ENCODE data around the gene RASL11A.
"Not testable (repeated sequence)": the region's sequence is repeated elsewhere in the genome, so short reads cannot be mapped to it uniquely, and the experiment has no call there.

RASL11A gene

DNA sequence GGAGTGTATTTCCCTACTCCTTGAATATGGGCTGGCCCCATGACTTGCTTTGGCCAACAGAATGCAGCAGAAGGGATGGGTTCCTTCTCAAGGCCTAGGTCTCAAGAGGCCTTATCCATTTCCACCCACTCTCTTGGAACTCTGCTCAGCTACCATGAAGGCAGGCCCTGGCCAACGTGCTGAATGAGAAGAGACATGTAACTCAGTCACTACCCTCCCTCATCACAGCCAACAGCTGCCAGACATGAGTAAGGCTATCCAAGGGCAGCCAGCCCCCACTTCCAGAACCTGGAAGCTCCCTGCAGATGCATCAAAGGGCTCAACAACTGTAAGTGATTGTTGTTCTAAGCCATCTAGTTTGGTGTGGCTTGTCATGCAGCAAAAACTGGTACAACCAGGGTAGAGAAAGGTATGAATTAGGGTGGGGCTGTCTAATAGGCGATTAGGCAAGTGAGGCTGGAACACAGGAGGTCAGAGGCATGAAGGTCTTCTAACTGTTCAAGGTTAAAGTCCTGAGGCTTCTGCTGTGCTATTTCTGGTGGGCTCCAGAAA, 1.4 kb upstream of the RASL11A start:
- no peak for DNase-seq

DNA sequence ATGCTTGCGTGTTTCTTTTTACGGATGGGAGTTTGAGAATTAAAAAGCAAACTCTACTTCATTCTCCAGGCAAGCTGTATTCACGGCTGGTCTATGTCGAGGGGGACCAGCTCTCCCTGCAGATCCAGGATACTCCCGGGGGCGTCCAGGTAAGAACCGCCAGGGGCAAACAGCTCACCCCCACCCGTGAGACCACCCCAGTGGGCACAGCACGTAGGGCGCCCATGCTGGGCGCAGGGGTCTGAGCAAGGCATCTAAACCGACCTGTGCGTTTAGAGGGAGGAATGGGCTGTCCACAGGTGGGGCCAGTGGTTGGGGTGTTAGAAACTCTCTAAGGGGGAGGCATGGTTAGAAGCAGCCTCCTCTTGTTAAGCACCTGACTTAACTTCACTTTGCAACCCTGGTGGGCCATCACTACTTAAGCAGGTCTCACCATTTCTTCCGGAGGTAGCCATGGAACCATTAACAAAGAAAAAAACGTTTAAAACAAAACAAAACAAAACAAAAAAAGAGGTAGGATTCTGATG, 1.0 kb downstream of the RASL11A start:
- no peak for DNase-seq

DNA sequence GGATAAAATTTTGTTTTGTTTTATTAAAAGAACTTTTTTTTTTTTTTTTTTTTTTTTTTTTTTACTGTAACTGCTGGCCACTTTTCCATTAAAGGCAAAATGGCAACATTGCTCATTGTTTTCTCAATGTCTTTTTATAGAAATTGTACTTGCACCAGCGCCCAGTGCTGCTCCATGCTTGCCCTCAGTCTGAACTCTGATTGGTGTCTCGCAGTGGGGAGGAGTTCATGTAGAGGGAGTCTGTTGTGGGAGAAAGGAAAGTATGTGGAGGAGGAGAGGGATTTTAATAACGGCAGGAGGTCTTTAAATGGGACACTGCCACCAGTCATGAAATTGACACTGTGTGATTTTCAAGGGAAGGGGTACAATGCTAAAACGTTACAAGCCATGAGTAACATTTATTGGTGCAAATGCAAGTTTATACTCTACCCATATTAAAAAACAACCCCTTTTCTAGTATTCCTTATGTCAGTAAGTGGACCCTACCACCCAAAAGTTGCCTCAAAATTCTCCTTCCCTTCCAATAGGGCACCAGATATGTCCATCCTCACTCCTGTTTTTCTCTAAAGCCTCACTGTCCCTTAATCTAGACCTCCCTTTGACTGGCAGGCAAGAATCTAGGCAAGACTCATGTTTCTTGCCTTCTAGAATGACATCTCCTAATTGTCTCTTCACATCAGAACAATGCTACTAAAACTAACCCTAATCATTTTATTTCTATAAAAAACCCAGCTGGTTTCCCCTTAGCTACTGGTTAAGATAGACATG, 3.2 kb downstream of the RASL11A start:
- no peak for DNase-seq

DNA sequence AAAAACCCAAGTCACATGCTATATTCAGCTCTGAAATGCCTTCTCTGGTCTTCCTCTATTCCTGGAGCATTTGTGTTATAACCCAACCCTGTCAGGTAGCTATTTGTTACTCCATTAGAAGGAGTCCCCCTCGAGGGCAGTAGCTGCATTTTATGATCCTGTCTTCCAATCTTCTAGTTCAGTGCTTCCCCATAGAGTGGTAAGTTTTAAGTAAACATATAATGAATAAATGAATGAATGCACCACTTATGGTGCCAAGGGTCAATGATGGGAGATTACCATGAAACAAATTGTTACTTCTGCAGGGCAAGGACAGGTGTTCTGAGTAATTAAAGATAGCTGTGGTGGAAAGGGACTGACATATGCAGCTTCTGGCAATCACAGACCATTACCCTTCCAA, 4.0 kb downstream of the RASL11A start:
- no peak for DNase-seq

DNA sequence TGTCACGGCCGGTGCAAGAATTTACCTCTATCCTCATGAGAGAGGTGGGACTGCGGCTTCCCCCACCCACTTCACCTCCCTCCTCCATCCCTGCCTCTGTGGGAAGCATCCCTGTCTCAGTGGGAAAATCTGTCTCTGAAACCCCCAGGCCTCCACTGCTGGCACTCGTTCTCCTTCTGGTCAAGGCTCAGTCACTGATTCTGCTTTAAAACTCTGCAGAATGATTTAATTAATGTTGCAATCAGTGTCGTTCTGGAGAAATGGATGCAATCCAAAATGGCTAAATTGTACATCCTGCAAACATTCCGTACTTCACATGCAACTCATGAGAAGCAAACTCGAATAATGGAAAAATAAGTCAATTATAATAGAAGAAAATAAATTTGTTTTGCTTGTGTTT, 5.6 kb downstream of the RASL11A start:
- DNase-seq, result no peak

DNA sequence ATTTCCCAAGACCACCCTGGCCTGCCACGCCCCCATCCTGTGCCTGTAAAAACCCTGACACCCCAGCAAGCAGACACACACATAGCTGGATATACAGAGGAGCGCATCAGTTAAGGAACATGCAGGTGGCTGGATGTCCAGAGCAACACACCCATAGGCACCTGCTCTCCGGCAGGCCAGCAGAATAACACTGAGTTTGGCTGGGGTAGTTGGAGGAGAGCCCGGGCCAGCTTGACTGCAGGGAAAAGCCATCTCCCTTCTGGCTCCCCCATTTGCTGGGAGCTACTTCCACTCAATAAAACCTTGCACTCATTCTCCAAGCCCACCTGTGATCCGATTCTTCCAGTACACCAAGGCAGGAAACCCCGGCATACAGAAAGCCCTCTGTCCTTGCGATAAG, 8.9 kb downstream of the RASL11A start:
- DNase-seq, result no peak

DNA sequence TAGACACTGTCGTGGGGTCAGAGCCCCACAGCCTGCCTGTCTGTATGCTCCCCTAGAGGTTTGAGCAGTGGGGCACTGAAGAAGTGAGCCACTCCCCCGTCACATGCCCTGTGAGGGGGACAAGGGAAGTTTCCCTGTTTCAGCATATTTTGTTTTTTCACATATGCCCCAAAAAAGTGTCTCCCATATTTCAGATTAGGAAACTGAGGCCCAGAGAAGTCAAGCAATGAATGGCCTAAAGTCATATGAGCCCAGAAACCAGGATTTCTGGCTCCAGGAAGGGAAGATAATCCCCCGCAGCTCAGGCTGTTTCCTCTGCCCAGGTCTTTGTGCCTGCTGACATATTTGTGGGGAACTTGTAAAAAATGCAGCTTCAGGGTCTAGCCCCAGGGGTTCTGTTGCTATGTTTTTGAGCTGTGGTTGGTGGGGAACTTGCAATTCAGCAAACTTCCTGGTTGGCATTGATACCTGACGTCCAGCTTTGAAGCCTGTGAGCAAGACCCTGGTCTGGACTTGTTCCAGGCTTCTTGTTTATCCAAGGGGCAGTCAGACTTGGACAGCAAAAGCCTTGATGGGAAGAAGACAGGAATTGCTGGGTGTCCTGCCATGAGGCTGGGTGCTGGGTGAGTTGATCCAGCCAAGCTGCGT, 9.5 kb downstream of the RASL11A start:
- DNase-seq, result no peak

DNA sequence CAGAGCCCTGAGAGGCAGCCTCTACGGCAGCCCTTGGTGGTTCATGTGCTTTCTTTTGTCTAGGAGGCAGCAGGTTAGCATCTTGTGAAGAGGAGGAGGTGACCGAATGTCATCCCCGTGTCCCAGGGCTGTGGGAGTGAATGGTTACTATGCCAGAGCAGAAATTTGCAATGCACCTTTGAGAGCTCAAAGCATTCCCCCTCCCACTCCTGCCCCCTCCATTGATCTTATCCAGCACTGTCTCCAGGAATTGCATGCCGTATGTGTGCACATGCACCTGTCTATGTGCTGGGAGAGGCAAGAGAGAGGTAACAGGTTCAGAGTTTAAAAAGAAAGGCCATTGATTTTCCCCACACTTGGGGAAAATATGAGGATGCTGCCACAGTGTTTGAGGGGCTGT, 10.2 kb downstream of the RASL11A start:
- DNase-seq, result no peak

DNA sequence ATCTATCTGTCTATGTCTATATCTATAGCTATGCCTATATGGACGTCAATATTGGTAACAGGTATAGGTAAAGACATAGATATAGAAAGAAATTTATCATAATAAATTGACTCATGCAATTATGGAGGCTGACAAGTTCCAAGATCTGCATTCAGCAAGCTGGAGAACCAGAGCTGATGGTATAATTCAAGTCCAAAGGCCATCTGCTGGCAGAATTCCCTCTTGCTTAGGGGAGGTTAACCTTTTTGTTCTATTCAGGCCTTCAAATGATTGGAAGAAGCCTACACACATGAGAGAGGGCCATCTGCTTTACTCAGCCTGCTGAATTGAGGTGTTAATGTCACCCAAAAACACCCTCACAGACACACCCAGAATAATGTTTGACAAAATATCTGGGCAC, 10.8 kb downstream of the RASL11A start:
- DNase-seq, result no peak

DNA sequence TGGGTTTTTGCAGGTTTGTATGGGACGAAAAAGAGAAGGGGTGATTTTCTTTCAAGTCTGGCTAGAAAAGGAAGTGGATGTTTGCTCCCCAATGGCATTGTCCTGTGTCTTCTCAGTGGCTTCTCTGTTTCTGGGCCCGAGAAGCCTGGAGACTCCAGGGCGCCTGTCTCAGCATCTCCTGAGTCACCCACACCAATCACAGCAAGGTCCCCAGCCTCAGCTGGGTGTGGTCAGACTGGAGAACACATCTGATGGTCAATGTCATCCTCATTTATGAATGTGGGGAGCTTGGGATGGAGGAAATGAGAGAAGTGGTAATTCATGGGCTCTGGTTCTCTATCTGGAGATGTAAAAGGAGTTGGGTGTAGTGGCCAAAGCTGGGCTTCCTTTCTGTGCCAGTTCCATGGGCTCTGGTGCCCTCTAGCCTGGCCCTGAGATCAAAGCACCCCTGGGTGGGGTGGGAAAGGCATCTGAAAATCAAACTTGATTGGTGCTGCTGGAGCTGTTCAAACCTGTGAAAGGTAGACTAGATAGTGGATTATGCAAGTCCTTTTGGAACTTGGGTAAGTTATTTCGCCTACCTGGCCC, 13.4 kb downstream of the RASL11A start:
- no peak for DNase-seq

DNA sequence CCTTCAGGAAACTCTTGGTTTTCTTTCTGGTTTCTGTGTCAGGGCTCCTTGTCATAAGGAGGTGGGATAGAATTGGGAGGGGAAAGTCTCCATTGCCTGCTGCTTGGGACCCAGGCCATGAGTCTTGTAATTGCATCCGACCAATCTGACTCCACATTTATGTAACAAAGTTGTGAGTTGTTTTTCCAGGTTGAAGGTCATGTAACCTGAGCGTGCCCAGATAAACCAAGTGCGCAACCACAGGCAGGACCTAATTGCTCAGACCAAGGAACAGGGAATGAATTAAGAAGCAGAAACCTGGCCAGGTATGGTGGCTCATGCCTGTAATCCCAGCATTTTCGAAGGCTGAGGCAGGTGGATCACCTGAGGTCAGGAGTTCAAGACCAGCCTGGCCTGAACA, 17.8 kb downstream of the RASL11A start:
- no peak for DNase-seq

DNA sequence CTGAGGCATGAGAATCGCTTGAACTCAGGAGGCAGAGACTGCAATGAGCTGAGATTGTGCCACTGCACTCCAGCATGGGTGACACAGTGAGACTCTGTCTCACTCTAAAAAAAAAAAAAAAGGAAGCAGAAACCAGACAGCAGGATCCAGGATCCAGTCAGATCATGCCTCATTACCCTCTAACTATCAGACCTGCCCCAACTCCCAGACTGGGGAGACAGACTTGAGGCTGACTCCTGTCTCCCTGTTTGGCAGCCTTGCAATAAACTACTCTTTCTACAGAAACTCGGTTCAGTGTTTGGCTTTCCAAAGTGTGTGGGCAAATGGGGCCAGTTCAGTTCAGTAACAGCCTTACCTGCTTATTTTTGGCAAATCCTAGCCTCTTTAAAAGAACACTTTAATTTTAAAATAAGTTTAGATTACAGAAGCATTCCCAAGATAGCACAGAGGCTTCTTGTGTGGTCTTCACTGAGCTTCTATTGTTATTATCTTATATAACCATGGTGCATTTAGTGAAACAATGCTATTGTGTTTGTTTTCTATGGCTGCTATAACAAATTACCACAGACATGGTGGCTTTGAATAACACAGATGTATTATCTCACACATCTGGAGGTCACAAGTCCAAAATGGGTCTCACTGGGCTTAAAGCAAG, 18.5 kb downstream of the RASL11A start:
- DNase-seq, result no peak

DNA sequence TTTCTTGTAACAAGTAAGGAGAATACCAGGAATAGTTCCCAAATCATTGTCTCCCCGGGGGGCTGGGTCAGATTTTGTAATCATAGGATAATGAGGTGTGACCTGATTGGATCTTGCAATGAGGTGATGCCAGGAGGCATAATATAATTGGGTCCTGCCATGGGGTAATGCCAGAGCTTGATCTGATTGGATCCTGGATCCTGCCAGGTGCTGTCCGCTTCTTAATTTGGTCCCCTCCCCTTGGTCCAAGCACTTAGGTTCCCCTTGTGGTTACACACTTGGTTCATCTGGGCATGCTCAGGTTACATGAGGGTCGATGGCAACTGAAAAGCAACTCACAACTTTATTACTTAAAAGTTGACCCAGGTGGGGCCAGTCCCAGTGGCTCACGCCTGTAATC, 20.1 kb downstream of the RASL11A start:
- no peak for DNase-seq

DNA sequence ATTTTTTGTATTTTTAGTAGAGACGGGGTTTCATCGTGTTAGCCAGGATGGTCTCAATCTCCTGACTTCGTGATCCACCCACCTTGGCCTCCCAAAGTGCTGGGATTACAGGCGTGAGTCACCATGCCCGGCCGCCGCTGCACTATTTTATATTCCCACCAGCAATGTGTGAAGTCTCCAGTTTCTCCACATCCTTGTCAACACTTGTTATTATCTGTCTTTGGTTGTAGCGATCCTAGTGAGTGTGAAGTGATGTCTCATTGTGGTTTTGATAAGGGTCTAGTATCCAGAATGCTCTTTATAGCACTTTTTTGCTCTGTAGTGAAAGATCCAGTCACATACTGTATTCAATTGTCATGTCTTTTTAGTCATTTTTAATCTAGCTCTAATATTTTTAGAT, 21.3 kb downstream of the RASL11A start:
- not testable (repeated sequence) for DNase-seq

DNA sequence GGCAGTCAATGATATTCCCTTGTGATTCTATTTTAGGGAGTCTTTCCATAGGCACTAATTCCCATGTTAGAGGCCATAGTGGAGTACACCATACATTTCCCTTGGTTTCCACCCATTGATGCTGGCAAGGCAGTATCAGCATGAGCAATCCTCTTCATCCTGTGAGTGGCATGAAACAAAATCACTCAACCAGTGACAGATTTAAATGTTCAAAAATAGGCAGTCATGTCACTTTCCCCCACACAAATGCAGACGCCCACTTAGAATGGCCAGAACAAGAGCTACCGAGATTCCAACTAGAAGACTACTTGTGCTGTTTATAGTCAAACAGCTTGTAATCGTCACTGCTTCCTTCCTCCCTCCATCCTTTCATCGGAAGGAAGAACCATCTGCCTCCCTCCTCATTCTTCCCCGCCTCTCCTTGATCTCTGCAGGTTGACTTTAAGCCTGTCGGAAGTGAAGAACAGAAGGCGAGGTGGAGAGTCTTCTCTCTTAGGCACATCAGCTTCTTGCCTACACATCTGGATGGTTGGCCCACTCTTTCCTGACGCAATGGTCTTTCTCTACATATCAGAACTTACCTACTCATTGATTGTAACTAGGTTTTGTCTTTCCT, 22.6 kb downstream of the RASL11A start:
- no peak for DNase-seq

DNA sequence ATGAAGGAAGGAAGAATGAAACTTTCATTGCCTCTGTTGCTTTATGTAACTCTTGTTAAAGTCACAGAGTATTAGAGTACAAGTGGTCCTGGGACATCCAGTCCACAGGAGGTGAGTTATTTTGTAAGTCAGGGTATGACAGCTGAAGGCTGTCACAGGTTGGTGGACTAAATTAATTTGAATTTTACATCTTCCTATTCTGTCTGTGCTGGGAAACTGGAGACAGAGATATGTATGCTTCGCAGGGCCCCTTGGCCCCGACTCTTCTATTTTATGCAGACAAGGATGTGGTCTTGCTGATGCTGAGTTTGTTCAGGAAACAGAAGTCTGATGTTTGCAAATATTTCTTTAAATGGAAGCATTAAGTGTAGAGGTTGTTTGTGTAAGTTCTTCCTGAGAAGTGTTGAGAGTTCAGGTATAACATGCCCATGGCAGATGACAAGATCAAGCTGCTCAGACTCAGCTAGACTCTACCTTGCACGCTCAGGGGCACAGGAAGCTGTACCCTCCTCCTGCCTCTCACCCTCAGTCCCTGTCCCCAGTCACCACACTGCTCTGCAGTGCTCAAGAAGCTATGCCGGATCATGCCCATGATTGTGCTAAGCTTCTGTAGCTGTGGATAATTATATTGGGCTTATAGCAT, 23.4 kb downstream of the RASL11A start:
- DNase-seq, result peak; percentile 21

DNA sequence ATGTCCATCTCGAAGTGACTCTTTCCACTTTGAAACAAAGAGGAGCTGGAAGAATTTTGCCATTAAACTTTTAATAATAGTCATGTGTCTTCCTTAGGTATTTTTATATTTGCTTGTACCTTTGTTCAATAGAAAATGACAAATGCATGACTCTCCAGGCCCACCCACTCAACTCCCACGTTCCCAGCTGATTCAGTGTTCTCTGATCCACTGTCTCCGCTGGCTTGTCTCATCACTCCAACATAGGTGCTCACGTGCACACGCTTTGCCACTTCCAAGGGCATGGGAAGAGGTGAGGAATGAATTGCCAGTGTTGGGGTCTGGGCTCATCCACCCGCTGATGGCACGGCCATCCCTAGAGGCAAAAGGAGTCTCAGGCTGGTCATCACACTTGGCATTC, 24.5 kb downstream of the RASL11A start:
- no peak for DNase-seq

DNA sequence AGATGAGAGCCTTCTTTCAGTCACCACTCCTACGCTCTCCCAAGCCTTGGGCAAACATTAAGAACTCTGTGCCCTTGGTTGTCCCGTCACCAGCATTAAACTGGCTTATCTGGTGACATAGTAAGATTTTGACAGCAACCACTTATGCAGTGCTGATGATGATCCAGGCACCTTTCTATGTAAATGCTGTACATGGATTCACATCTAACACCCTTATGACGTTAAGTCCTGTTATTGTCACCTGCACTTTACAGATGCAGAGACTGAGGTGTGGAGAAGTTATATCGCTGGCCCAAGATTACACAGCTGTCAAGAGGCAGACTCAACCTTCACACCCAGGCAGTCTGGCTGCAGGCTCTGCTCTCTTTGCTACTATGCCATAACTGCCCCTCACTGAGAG, 25.0 kb downstream of the RASL11A start:
- DNase-seq, result no peak

DNA sequence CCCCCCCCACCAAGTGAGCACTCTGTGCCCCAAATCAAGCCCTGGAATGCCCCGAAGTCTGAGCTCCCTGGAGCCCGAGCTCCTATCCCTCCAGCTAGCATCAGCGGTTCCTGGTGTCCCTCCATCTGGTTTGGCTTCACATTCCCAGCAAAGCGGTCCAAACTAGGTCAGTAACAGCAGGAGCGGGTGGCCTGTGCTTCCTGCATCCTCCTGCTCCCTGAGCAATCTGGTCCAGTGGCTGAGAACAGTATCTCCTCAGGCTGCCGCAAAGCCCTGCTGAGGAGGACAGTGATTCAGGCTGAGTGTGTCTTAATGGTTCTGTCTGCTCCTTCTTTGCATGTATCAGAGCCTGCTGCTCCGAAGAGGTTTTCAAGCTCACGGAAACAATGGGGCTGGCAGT, 25.9 kb downstream of the RASL11A start:
- DNase-seq, result no peak

DNA sequence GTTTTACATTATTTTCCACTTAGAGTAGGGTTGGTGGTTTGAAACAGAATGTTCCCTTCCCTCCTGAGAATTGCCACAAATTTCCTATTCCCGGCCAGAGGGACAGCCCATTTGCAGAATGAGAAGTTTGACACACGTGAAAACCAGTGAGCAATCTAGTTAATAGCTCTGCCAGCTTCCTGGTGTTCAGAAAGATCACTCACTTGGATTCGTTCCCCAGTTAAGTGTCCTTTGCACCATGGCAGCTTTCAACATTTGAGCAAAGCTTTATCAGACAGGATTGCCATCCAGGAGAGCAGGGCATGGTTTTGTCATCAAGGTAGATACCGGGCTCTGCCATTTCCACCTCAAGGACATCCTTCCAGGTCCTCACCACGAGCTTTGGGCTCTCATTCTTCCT, 28.2 kb downstream of the RASL11A start:
- DNase-seq, result no peak

DNA sequence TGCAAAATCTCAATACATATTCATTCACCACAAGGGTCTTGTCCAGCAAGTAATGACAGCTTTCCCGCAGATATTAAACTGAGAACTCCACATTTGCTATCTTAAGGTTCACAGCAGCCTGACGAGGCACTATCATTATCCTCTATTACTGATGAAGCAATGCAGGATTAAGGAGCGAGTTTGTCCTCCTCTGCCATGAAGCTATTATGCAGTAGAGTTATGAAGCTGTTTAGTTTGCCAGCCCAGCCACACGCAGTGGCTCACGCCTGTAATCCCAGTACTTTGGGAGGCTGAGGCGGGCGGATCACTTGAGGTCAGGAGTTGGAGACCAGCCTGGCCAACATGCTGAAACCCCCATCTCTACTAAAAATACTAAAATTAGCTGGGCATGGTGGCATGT, 29.8 kb downstream of the RASL11A start:
- not testable (repeated sequence) for DNase-seq

DNA sequence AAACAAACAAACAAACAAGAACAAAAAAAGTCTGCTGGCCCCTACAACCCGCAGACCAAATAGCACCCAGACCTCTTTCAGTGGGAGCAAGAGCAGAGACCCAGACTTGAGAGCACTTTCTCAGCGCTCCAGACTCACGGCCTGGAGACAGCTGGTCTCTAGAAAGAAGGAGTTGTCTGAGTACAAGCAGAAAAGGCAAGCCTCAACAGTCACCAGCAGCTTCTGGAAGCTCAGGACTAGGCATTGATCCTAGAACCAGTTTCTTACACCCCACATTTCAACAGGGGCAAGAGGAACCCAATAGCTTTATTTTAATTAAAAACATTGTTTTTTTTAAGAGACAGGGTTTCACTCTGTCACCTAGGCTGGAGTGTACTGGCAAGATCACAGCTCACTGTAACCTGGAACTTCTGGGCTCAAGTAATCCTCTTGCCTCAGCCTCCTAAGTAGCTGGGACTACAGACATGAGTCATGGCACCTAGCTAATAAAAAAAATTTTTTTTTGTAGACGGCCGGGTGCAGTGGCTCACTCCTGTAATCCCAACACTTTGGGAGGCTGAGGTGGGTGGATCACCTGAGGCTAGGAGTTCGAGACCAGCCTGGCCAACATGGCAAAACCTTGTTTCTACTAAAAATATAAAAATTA, 30.4 kb downstream of the RASL11A start:
- DNase-seq, result no peak
